OCI-LY1 (cell line): ENCODE measurements around the gene TTC33.

Source experiments
- H2AFZ ChIP-seq: fragments of 200-600 bp; sonication (generic), shearing (Covaris generic); 2 replicates; pipeline ENCODE4 v1.6.0; 2014; ENCODE audit warnings: antibody characterized with exemption, mild to moderate bottlenecking, low read length
- H3F3A ChIP-seq: fragments of 200-600 bp; sonication (generic), shearing (Covaris generic); 2 replicates; pipeline ENCODE4 v1.6.0; 2014; ENCODE audit warnings: mild to moderate bottlenecking, antibody characterized with exemption, low read length, moderate library complexity; ENCODE audit not compliant: insufficient read depth
- H3K27ac ChIP-seq: fragments of 200-600 bp; sonication (generic); 2 replicates; pipeline ENCODE4 v1.5.1; 2014; ENCODE audit warnings: low read length, mixed run types, mild to moderate bottlenecking, low read depth; ENCODE audit not compliant: poor library complexity, severe bottlenecking
- H3K27me3 ChIP-seq: fragments of 200-600 bp; sonication (generic); 2 replicates; pipeline ENCODE4 v1.6.0; 2014; ENCODE audit warnings: antibody characterized with exemption, mild to moderate bottlenecking, low read length, moderate library complexity; ENCODE audit not compliant: insufficient read depth
- H3K36me3 ChIP-seq: fragments of 200-600 bp; sonication (generic); 2 replicates; pipeline ENCODE4 v1.6.1; 2014; ENCODE audit warnings: mild to moderate bottlenecking, antibody characterized with exemption, low read length, moderate library complexity, mixed read lengths; ENCODE audit not compliant: insufficient read depth
- H3K4me1 ChIP-seq: fragments of 200-600 bp; sonication (generic); 2 replicates; pipeline ENCODE4 v1.5.1; 2014; ENCODE audit warnings: mild to moderate bottlenecking, low read length, moderate library complexity; ENCODE audit not compliant: insufficient read depth, severe bottlenecking
- H3K4me2 ChIP-seq: fragments of 200-600 bp; sonication (generic), shearing (Covaris generic); 2 replicates; pipeline ENCODE4 v1.6.1; 2014; ENCODE audit warnings: low read length
- H3K4me3 ChIP-seq: fragments of 200-600 bp; sonication (generic); 2 replicates; pipeline ENCODE4 v1.5.1; 2014; ENCODE audit warnings: low read length, low read depth, mild to moderate bottlenecking, mixed read lengths; ENCODE audit not compliant: poor library complexity, severe bottlenecking
- H3K79me2 ChIP-seq: fragments of 200-600 bp; shearing (Covaris generic); 2 replicates; pipeline ENCODE4 v1.6.1; 2016; ENCODE audit warnings: mixed run types, low read length, mixed read lengths; ENCODE audit not compliant: insufficient read depth
- H3K9ac ChIP-seq: fragments of 200-600 bp; sonication (generic), shearing (Covaris generic); 2 replicates; pipeline ENCODE4 v1.6.1; 2014; ENCODE audit warnings: mild to moderate bottlenecking, low read length, mixed read lengths
- H3K9me2 ChIP-seq: fragments of 200-600 bp; sonication (generic), shearing (Covaris generic); 2 replicates; pipeline ENCODE4 v1.6.1; 2014; ENCODE audit warnings: low read depth, mild to moderate bottlenecking, low read length, mixed read lengths
- H3K9me3 ChIP-seq: fragments of 200-600 bp; shearing (Covaris generic); 2 replicates; pipeline ENCODE4 v1.6.1; 2014; ENCODE audit warnings: low read length, mixed read lengths
- H4K20me1 ChIP-seq: fragments of 200-600 bp; sonication (generic), shearing (Covaris generic); 2 replicates; pipeline ENCODE4 v1.6.0; 2016; ENCODE audit warnings: mild to moderate bottlenecking, low read length; ENCODE audit not compliant: insufficient read depth
- CTCF ChIP-seq: fragments of 200-600 bp; sonication (generic), shearing (Covaris generic); IDR thresholded peaks from 2 replicates; pipeline ENCODE4 v1.5.1; 2017; ENCODE audit warnings: mild to moderate bottlenecking, antibody characterized with exemption, low read length, moderate library complexity, mixed read lengths
- EZH2 ChIP-seq: fragments of 200-600 bp; sonication (generic), shearing (Covaris generic); IDR thresholded peaks from 2 replicates; pipeline ENCODE4 v1.8.0; 2017; ENCODE audit warnings: borderline replicate concordance, mixed run types, mild to moderate bottlenecking, antibody characterized with exemption, low read length, moderate library complexity, mixed read lengths

TTC33 gene

GRCh38 chr5:40571729-40572128 lies 184.0 kb downstream of the TTC33 start:
- no peaks in the 10 kb centered on the region for H3F3A ChIP-seq
- no peak overlapping the region for H2AFZ ChIP-seq
- TF ChIP-seq CTCF (no peak), EZH2 (no peak)
- H3K9me3 ChIP-seq, result no peaks in the 10 kb centered on the region
- no peak overlapping the region for H3K9ac ChIP-seq
- no peak overlapping the region for H3K27ac ChIP-seq
- H3K9me2 ChIP-seq, result no peaks in the 10 kb centered on the region
- no peaks in the 10 kb centered on the region for H3K79me2 ChIP-seq
- no peak overlapping the region for H3K4me3 ChIP-seq
- no peaks in the 10 kb centered on the region for H3K27me3 ChIP-seq
- no peak overlapping the region for H3K4me2 ChIP-seq
- H4K20me1 ChIP-seq, result no peaks in the 10 kb centered on the region
- H3K36me3 ChIP-seq, result no peaks in the 10 kb centered on the region
- H3K4me1 ChIP-seq, result peaks cover 15% of the 10 kb centered on the region

DNA sequence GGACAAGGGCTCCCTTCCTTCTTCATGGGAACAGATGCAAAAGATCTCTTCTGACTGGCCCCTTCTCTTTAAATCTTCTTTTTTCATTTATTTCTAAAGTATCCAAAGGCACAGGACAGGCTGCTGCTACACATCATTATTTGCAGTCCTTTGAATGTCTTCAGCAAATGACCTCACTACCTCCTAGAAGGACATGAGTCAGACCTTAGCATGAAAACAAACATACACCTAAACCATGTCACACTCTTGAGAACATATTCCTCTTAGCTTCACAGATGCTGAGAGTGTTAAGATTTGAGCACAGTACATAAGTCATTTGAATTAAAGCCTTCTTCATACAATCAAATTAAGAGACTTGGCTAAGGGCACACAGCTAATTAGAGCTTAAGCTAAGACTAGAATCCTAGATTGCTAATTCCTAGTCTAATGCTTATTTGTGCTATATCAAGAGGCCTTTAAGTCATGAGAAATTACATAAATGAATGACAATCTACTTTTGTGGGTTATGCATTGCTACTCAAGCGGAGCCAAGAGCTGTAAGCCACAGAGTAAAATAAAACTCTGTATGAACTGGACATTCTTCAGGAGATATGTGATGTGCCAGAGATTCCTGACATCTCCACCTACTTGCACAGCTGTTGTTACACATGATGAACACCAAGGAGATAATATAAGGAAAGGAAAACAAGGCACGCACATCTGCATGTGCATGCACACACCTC lies 185.2 kb downstream of the TTC33 start:
- no peaks in the 10 kb centered on the region for H4K20me1 ChIP-seq
- H3K9ac ChIP-seq, result no peak overlapping the region
- no peak overlapping the region for H3K27ac ChIP-seq
- no peaks in the 10 kb centered on the region for H3K9me2 ChIP-seq
- H3K36me3 ChIP-seq, result no peaks in the 10 kb centered on the region
- no peaks in the 10 kb centered on the region for H3F3A ChIP-seq
- H3K4me1 ChIP-seq, result peaks cover 15% of the 10 kb centered on the region
- no peak overlapping the region for H3K4me3 ChIP-seq
- H3K27me3 ChIP-seq, result no peaks in the 10 kb centered on the region
- H3K4me2 ChIP-seq, result no peak overlapping the region
- no peaks in the 10 kb centered on the region for H3K9me3 ChIP-seq
- TF ChIP-seq CTCF (no peak), EZH2 (no peak)
- H3K79me2 ChIP-seq, result no peaks in the 10 kb centered on the region
- no peak overlapping the region for H2AFZ ChIP-seq

DNA sequence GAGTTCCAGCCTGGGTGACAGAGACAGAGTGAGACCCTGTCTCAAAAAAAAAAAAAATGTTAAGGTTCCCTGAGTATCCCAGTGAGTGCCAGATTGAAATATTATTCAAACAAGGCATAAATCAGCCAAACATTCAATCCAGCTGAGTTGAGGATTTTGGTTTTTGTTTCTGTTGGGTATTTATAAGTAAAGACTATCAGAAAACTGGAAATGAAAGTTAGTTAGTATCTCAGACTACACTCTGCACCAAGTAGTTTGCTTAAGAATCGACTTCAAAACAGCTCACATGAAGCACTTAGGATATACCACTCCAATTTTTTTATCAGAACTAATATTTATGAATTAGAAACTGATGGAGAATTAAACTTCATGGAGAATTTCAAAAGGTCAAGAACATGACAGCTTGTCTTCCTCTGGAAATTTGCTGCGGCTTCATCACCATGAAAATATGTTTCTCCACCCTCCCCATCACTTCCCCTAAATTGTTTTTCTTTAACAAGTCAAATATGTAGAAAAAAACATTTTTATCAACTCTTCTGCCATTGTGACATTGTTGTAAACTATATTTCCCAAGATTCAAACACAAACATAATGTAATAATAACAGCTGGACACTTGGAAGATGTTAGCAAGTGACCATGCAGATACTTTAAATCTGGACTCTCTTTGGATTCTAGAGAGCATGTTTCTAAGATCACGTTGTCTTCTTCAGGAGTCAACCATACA lies 186.1 kb downstream of the TTC33 start:
- no peaks in the 10 kb centered on the region for H3K27me3 ChIP-seq
- no peaks in the 10 kb centered on the region for H3F3A ChIP-seq
- H3K79me2 ChIP-seq, result no peaks in the 10 kb centered on the region
- H3K9me2 ChIP-seq, result no peaks in the 10 kb centered on the region
- peaks cover 15% of the 10 kb centered on the region for H3K4me1 ChIP-seq
- no peaks in the 10 kb centered on the region for H3K36me3 ChIP-seq
- no peak overlapping the region for H3K4me2 ChIP-seq
- TF ChIP-seq EZH2 (no peak), CTCF (no peak)
- no peaks in the 10 kb centered on the region for H4K20me1 ChIP-seq
- no peaks in the 10 kb centered on the region for H3K9me3 ChIP-seq
- no peak overlapping the region for H3K27ac ChIP-seq
- no peak overlapping the region for H2AFZ ChIP-seq
- H3K9ac ChIP-seq, result no peak overlapping the region
- no peak overlapping the region for H3K4me3 ChIP-seq
